Measurements from ENCODE around the gene DCXR. TPM values are rescaled to one million over a fixed set of nuclear protein-coding genes. Genes with fewer than 3 reads are reported as not detected.

The DCXR gene
- total and polyA plus RNA-seq, 2 donors (not counting 3 experiments of a cell fraction or from before 2014, with no cell fraction given): 93.0 to 178 TPM

- H3K9ac ChIP-seq (replicated peaks; ENCODE audit: extremely low read depth, insufficient read depth, low read length): no peak overlapping the region
- ChIA-PET POLR2A (interaction anchor here (0.6 kb wide), 1 partner anchor 31 kb away, joined by 4 read pairs; no protein-coding TSS in a partner anchor), CTCF (no interaction called here)
- no peaks in the 10 kb centered on the region for H4K20me1 ChIP-seq (replicated peaks; ENCODE audit: control insufficient read depth, extremely low read depth, insufficient read depth, low read length)
- H3K9me1 ChIP-seq (replicated peaks; ENCODE audit: control insufficient read depth, extremely low read depth, insufficient read depth, low read length): no peaks in the 10 kb centered on the region
- BruUV-seq (replicated peaks): no TSS peak
- H3K79me2 ChIP-seq (ENCODE audit: control insufficient read depth, insufficient read depth, low read length): no peaks in the 10 kb centered on the region
- dilution Hi-C loops (cut with MboI; ENCODE audit: extremely low pct_ligation_motif_present, low sequenced_read_pairs) (no loop called here), intact Hi-C loops (cut with micrococcal nuclease) (no loop called here)
- no peak overlapping the region for H3K4me3 ChIP-seq (replicated peaks in 1 of 3; ENCODE audit: insufficient read depth in 1 of 3, low read depth in 1 of 3, low read length in 3 of 3)
- H3K36me3 ChIP-seq (ENCODE audit: control insufficient read depth in 2 of 2, extremely low read depth in 1 of 2, insufficient read depth in 2 of 2, low read length in 2 of 2): peaks cover 0 to under 1% of the 10 kb centered on the region in 2 experiments
- H3K4me2 ChIP-seq (ENCODE audit: insufficient read depth, low read length): no peak overlapping the region
- no peaks in the 10 kb centered on the region for H3K9me3 ChIP-seq (replicated peaks; ENCODE audit: control insufficient read depth, insufficient read depth, low read length)
- TF ChIP-seq POLR2AphosphoS5 (IDR thresholded peaks at IDR 0.05; ENCODE audit: insufficient read depth, low read depth, low read length): no peak
- TF ChIP-seq MAX (IDR thresholded peaks at IDR 0.05; ENCODE audit: insufficient read depth, insufficient read length): no peak
- no peak for TF ChIP-seq CTCF (IDR thresholded peaks at IDR 0.05; ENCODE audit: extremely low read depth in 1 of 2, insufficient read depth in 1 of 2, low read depth in 1 of 2, low read length in 2 of 2)
- TF ChIP-seq POLR2A (IDR thresholded peaks at IDR 0.05; ENCODE audit: low read depth, low read length): no peak
- no peak for TF ChIP-seq GATA2 (IDR thresholded peaks at IDR 0.05; ENCODE audit: insufficient read depth, insufficient read length, low read depth, low read length)
- no peak for TF ChIP-seq FOS (IDR thresholded peaks at IDR 0.05; ENCODE audit: borderline replicate concordance, insufficient read depth, low read length)
- no peak for TF ChIP-seq EZH2 (IDR thresholded peaks at IDR 0.05; ENCODE audit: borderline replicate concordance, low read depth, low read length, severe bottlenecking)
- no peak for TF ChIP-seq MYC (IDR thresholded peaks at IDR 0.05; ENCODE audit: low read depth, low read length)
- no peak overlapping the region for H3K27ac ChIP-seq (ENCODE audit: insufficient read depth, low read depth, low read length)
- no peaks in the 10 kb centered on the region for H3K27me3 ChIP-seq (ENCODE audit: control insufficient read depth in 2 of 2, insufficient read depth in 2 of 2, low read length in 2 of 2)
- H2AFZ ChIP-seq (ENCODE audit: low read depth, low read length): no peak overlapping the region
- FAIRE-seq (no peak), DNase-seq (ENCODE audit: low read depth, low spot score) (no peak)
- no peaks in the 10 kb centered on the region for H3K4me1 ChIP-seq (ENCODE audit: control insufficient read depth, extremely low read depth, insufficient read depth, low read length)
These were observed 5.2 kb upstream of the DCXR start for GRCh38 chr17:82042649-82043048.

All from endothelial cell of umbilical vein (primary cell).